ENCODE measurements around the gene ALAS1.

The ALAS1 gene

DNA sequence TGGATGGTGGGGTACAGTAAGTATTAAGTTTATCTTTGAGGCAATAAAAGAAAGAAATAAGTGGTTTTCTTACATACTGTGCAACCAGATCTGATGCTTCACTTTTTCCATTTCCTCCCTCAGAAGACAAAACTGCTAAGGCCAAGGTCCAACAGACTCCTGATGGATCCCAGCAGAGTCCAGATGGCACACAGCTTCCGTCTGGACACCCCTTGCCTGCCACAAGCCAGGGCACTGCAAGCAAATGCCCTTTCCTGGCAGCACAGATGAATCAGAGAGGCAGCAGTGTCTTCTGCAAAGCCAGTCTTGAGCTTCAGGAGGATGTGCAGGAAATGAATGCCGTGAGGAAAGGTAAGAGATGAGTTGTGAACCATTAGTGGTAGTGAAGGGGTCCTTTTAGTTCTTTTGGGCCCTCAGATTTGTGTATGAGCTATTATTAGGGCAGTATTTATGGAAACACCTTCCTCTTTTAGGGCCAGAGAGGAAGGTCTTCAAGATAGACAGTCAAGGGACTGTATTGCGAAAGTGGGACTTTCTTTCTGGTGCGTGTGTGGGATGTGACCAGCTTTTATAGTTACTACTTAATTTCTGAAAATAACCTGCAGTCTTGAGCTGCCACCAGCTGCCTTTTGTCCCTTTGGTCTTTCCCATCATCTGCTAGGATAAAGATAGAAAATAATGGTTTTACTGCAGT lies 4.6 kb downstream of the ALAS1 start:
- no peak for FAIRE-seq

- no peak for FAIRE-seq
These were observed 5.7 kb downstream of the ALAS1 start for GRCh38 chr3:52203701-52204100.

GRCh38 chr3:52204337-52205073 lies 6.5 kb downstream of the ALAS1 start:
- no peak for FAIRE-seq

- FAIRE-seq = no peak
These were observed 7.9 kb downstream of the ALAS1 start for GRCh38 chr3:52205727-52206372.

GRCh38 chr3:52208556-52208955 lies 10.6 kb downstream of the ALAS1 start:
- no peak for FAIRE-seq

DNA sequence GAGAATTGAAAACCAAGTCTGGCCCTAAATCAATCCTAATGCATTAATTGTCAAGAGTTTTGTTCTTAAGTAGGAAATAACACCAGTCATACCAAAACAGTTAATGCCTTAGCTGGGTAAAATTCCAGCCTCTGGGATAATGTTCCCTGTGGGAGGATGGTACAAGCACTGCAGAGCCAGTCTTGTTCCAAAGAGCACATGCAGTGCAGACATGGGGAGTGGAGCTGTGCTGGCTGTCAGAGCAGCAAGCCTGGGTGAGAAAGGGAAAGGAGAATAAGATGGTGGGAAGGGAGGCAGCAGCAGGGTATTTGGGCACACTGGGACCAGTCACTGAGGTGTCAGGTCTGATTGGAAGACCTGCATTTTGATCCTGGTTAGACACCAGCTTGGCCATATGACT lies 12.1 kb downstream of the ALAS1 start:
- no peak for FAIRE-seq

GRCh38 chr3:52210550-52211046 lies 12.6 kb downstream of the ALAS1 start:
- no peak for FAIRE-seq

GRCh38 chr3:52211268-52211891 lies 13.4 kb downstream of the ALAS1 start:
- no peak for FAIRE-seq

DNA sequence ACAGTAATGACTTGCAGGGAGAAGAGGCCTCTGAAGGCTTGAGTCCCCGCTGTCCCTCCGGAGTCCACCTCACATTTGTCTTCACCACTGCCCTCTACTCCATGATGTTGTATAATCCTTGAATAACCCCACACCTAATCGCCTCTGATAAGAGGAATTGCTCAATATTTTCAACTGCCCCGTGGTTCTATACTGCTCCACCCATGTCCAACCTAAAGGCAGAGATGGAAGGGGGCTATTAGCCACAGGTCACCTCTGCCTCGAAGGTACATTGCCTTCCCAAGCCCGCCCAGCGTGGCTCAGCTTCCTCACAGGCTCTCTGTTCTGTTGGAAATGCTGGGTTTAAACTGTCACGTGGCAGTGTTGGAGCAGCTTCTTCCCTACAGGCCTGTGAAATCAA lies 15.0 kb downstream of the ALAS1 start:
- no peak for FAIRE-seq

- FAIRE-seq = no peak
These were observed 15.9 kb downstream of the ALAS1 start for GRCh38 chr3:52213901-52214300.

GRCh38 chr3:52215351-52215750 lies 17.4 kb downstream of the ALAS1 start:
- no peak for FAIRE-seq

DNA sequence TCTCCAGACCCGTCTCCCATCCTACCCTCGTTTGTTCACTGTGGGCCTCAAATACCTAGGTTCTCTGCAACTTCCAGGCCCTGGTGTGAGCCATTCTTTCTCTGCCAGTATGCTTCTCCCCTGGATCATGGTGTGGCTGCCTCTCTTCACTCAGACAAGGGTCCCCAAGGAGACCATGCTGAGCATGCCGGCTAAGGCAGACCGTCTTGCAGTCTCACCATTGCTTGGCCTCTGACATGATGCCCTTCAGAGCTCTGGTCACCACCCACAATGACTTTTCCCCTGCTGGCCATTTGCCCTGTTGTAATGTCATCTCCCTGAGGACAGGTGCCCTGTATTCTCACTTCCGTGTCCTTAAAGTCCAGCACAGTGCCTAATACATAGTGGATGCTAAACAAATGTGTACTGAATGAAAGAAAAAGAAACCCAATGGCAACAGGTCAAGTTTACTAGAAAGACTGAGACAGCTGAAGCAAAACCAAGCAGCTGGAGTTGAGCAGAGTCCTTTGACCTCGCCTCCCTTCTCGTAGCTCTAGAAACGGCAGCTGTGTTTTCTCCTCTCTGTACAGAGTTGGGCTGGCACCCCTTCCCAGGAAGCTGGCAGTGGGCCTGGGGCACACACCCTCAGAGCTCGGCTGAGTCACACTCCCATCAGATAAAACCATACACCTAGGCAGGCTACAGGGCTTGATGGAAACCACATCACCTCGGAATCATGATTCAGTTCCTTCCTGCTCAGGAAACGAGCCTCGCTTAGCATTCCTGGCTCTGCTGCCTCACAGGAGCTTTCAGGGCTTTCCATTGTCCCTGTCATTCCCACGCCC lies 18.8 kb downstream of the ALAS1 start:
- no peak for FAIRE-seq

- no peak for FAIRE-seq
These were observed 19.4 kb downstream of the ALAS1 start for GRCh38 chr3:52217409-52217805.

DNA sequence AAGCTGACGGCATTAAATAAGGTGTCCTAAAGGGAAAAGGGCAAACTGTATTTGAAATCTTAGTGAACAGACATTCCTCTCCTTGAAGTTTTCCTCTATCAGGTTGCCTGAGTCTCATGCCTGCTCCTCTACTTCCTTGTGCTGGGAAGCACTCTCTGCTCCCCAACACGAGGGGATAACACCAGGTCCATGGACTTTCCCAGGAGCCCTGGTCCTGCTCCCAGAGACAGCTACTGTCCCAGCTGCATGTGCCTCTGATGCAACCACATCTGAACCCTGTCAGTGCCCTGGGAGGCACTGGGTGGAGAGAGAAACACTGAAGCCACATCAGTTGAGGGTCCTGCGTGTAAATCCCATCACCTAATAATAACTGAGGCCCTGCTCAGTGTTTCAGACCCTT lies 20.1 kb downstream of the ALAS1 start:
- FAIRE-seq = no peak

DNA sequence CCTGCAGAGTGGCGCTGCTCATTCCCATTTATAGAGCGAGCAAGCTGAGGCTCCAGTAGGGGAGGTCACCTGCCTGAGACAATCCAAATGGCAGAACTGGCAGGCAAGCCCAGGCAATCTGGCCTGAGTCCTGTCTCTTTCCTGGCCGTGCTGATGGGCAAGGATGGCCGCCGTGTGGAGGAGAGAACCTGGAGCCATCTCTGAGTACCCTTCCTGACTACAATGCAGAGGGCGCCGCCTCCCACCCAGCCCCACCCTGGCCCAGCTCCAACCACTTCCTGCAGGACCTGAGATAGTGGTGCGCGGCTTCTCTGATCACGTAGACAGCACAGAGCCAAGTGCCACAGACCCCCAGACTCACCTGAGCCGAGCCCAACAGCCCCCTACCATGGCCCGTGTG lies 20.5 kb downstream of the ALAS1 start:
- FAIRE-seq = no peak

DNA sequence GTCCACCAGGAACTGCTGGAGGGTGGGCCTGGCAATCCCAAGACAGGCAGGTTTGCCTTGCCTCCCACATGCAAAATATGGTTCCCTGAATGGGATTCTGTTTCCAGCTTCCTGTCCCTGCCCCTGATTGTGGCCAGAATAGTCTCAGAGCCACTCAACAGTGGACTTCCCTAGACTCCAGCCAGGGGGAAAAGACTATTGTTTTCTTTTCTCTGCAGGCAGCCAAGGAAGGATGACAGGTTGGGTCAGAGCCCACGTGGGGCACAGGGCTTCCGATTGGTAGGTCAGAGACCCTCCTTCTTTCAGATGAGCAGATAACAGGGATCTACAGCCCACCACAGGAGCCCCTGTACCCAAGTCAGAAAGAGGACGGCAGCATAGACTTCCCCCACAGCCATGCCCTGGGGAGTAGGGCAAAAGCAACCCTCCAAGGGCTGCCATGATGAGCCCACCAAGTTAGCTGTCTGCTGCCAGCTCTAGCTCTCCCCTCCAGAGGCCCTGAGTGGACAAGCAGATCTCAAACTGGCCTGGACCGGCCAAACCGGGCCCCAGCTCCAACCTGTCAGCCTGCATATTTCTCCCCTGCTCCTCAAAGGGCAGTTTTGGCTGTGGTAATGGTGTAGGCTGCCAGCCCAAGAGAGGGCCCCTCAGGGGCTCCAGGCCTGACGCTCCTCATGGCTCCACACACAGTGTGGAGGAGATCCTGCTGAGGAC lies 21.1 kb downstream of the ALAS1 start:
- no peak for FAIRE-seq

- FAIRE-seq = peak; percentile 58
These were observed 22.5 kb downstream of the ALAS1 start for GRCh38 chr3:52220380-52221026.

DNA sequence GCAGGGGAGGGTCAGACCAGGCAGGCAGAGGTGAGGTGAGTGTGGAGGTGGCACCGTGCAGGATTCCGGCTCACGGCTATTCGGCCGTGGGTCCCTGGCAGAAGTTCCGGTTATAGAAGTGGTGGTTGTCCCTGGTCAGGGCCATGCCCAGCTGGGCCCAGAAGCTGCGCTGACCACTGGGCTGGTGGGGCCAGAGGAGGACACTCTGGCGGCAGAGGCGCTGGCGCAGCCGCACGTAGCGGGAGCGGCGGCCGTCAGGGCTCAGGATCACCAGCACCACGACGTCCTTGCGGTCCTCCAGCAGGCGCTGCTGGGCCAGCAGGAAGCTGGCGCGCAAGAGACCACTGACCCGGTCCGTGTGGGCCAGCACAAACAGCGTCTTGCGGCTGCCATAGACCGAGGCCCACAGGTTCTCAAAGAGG lies 23.2 kb downstream of the ALAS1 start:
- no peak for FAIRE-seq

- no peak for FAIRE-seq
These were observed 23.8 kb downstream of the ALAS1 start for GRCh38 chr3:52221563-52222318.

All from G401.6 (cell line).